Astrocyte (in vitro differentiated cells and primary cell): ENCODE results near the gene ALOX5. TPM values are rescaled to one million over a fixed set of nuclear protein-coding genes. Genes with fewer than 3 reads are reported as not detected.

ENCODE experiments used
- DNase-seq: peaks from one replicate; pipeline ENCODE4 v3.0.0-alpha.2; 2010; ENCODE audit warnings: low read depth
- FAIRE-seq: peaks from 2 replicates; lab custom pipeline; 2011; peaks lifted over from hg19 to GRCh38; lab: Jason Lieb, UNC
- H2AFZ ChIP-seq: 2 replicates; pipeline ENCODE4 v1.6.0; 2012; ENCODE audit warnings: low read depth, low read length, inconsistent platforms
- H3K27ac ChIP-seq: 2 replicates; pipeline ENCODE4 v1.5.1; 2011; ENCODE audit warnings: low read depth, low read length, inconsistent platforms
- H3K27me3 ChIP-seq: 2 replicates; pipeline ENCODE4 v1.6.0; 2011; ENCODE audit warnings: low read length, inconsistent platforms; ENCODE audit not compliant: insufficient read depth
- H3K36me3 ChIP-seq: 2 replicates; pipeline ENCODE4 v1.5.1; 2011; ENCODE audit warnings: low read length, inconsistent platforms; ENCODE audit not compliant: insufficient read depth
- H3K4me1 ChIP-seq: 2 replicates; pipeline ENCODE4 v1.5.1; 2011; ENCODE audit warnings: low read length, inconsistent platforms; ENCODE audit not compliant: insufficient read depth
- H3K4me2 ChIP-seq: 2 replicates; pipeline ENCODE4 v1.6.0; 2012; ENCODE audit warnings: low read length, inconsistent platforms
- H3K4me3 ChIP-seq: 2 replicates; pipeline ENCODE4 v1.5.1; 2011; ENCODE audit warnings: low read depth, mild to moderate bottlenecking, low read length, inconsistent platforms; ENCODE audit not compliant: insufficient read depth
- H3K79me2 ChIP-seq: 2 replicates; pipeline ENCODE4 v1.6.0; 2012; ENCODE audit warnings: mild to moderate bottlenecking, low read length, inconsistent platforms; ENCODE audit not compliant: insufficient read depth
- H3K9ac ChIP-seq: 2 replicates; pipeline ENCODE4 v1.6.0; 2012; ENCODE audit warnings: mild to moderate bottlenecking, low read length, inconsistent platforms
- H3K9me3 ChIP-seq: 2 replicates; pipeline ENCODE4 v1.5.1; 2012; ENCODE audit warnings: low read depth, mild to moderate bottlenecking, low read length, inconsistent platforms; ENCODE audit not compliant: insufficient read depth
- H4K20me1 ChIP-seq: 2 replicates; pipeline ENCODE4 v1.6.0; 2012; ENCODE audit warnings: low read length, inconsistent platforms; ENCODE audit not compliant: insufficient read depth
- H3K27ac Mint-ChIP-seq: one replicate; pipeline ENCODE4 v1.8.0; 2021; ENCODE audit warnings: mild to moderate bottlenecking, mixed read lengths; ENCODE audit not compliant: unreplicated experiment
- H3K27me3 Mint-ChIP-seq: one replicate; pipeline ENCODE4 v1.8.0; 2021; ENCODE audit warnings: low read depth, mixed read lengths; ENCODE audit not compliant: unreplicated experiment
- H3K36me3 Mint-ChIP-seq: one replicate; pipeline ENCODE4 v1.8.0; 2021; ENCODE audit warnings: low read depth, mixed read lengths; ENCODE audit not compliant: unreplicated experiment
- H3K4me1 Mint-ChIP-seq: one replicate; pipeline ENCODE4 v1.8.0; 2021; ENCODE audit warnings: low read depth, mixed read lengths; ENCODE audit not compliant: unreplicated experiment
- H3K4me3 Mint-ChIP-seq: one replicate; pipeline ENCODE4 v1.8.0; 2021; ENCODE audit warnings: mild to moderate bottlenecking, moderate library complexity, mixed read lengths; ENCODE audit not compliant: unreplicated experiment
- H3K9me3 Mint-ChIP-seq: one replicate; pipeline ENCODE4 v1.8.0; 2021; ENCODE audit warnings: mild to moderate bottlenecking, mixed read lengths; ENCODE audit not compliant: unreplicated experiment
- EZH2 ChIP-seq: IDR thresholded peaks from 2 replicates; pipeline ENCODE4 v1.6.1; 2012; ENCODE audit warnings: mild to moderate bottlenecking, low read length, inconsistent platforms; ENCODE audit not compliant: insufficient read depth
- total RNA-seq: library from RNA; stranded (reverse); gene quantifications from 2 replicates; pipeline ENCODE4 v1.2.1, GENCODE V29; 2021
- TF ChIP-seq, protein P1 (sequence below): IDR thresholded peaks from 2 replicates; pipeline ENCODE4 v1.5.1; 2011; ENCODE audit warnings: low read depth, mild to moderate bottlenecking, inconsistent platforms, low read length, moderate library complexity; ENCODE audit not compliant: insufficient read depth

ALOX5 gene
- total RNA-seq, 1 donor from 2014 or later: 1.0 TPM

DNA sequence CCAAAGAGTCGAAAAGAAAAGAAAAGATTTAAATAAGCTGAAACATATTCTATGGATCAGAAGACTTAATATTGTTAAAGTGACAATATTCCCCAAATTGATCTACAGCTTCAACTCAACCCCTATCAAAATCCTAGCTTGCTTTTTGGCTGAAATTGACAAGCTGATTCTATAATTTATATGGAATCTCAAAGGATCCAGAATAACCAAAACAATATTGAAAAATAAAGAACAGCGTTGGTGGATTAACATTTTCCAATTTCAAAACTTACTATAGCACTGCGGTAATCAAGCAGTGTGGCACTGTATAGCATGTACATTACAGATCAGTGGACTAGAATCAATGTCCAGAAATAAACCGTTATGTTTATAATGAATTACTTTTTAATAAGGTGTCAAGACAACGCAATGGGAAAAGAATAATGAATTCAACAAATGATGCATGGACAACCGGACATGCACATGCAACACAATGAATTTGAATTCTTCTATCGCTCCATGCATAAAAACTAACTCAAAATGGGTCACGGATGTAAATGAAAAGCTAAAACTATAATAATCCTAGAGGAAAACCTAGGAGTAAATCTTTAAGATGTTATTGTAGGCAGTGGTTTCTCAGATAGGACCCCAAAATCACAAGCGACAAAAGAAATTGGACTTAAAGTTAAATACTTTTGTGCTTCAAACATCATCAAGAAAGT lies 1.6 kb upstream of the ALOX5 start:
- Histone ChIP-seq H3K27ac (no peak overlapping the region), H3K4me1 (no peaks in the 10 kb centered on the region), H3K4me3 (no peak overlapping the region), H3K9ac (no peak overlapping the region), H3K27me3 (peaks cover 42% of the 10 kb centered on the region), H3K36me3 (no peaks in the 10 kb centered on the region), H4K20me1 (no peaks in the 10 kb centered on the region), H3K9me3 (no peaks in the 10 kb centered on the region), H3K4me2 (no peak overlapping the region), H3K79me2 (no peaks in the 10 kb centered on the region), H2AFZ (no peak overlapping the region)
- FAIRE-seq (no peak), DNase-seq (no peak)
- no peak overlapping the region for H3K27ac Mint-ChIP-seq
- no peaks in the 10 kb centered on the region for H3K9me3 Mint-ChIP-seq
- H3K36me3 Mint-ChIP-seq: no peaks in the 10 kb centered on the region
- H3K4me3 Mint-ChIP-seq: no peak overlapping the region
- H3K4me1 Mint-ChIP-seq: peaks cover 3% of the 10 kb centered on the region
- peaks cover 56% of the 10 kb centered on the region for H3K27me3 Mint-ChIP-seq
- TF ChIP-seq, protein P1, sequence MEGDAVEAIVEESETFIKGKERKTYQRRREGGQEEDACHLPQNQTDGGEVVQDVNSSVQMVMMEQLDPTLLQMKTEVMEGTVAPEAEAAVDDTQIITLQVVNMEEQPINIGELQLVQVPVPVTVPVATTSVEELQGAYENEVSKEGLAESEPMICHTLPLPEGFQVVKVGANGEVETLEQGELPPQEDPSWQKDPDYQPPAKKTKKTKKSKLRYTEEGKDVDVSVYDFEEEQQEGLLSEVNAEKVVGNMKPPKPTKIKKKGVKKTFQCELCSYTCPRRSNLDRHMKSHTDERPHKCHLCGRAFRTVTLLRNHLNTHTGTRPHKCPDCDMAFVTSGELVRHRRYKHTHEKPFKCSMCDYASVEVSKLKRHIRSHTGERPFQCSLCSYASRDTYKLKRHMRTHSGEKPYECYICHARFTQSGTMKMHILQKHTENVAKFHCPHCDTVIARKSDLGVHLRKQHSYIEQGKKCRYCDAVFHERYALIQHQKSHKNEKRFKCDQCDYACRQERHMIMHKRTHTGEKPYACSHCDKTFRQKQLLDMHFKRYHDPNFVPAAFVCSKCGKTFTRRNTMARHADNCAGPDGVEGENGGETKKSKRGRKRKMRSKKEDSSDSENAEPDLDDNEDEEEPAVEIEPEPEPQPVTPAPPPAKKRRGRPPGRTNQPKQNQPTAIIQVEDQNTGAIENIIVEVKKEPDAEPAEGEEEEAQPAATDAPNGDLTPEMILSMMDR: no peak
- TF ChIP-seq EZH2: no peak

DNA sequence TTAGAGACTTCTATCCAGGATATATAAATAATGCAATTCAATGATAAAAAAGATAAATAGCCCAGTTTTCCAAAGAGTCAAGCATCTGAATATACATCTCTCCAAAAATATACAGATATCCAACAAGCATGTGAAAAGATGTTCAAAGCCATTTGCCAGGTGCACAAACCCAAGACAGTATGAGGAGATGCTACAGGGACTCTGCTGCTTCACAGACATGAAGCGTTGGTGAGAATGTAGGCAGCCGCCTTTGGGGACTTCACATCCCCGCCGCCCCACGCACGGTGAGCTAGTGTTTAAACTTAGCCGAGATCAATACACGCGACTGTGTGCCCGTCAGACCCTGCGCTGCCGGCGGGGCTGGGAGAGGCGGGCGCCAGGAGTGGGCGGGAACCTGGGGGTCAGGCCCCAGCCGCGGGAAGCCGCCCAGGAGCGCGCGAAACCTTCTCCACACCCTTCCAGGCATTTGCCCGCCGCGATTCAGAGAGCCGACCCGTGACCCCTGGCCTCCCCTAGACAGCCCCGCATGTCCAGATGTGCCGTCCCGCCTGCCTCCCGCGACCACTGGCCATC lies 927 bp upstream of the ALOX5 start:
- FAIRE-seq (no peak), DNase-seq (no peak)
- Mint-ChIP-seq H3K4me1 (peaks cover 3% of the 10 kb centered on the region), H3K9me3 (no peaks in the 10 kb centered on the region), H3K36me3 (no peaks in the 10 kb centered on the region), H3K27ac (no peak overlapping the region), H3K4me3 (peak overlapping the region; percentile 67), H3K27me3 (peaks cover 62% of the 10 kb centered on the region)
- Histone ChIP-seq H3K4me3 (no peak overlapping the region), H3K27ac (no peak overlapping the region), H3K9ac (no peak overlapping the region), H3K79me2 (no peaks in the 10 kb centered on the region), H3K4me2 (peak overlapping the region; percentile 36), H4K20me1 (no peaks in the 10 kb centered on the region), H3K9me3 (no peaks in the 10 kb centered on the region), H3K36me3 (no peaks in the 10 kb centered on the region), H2AFZ (peak overlapping the region; percentile 41), H3K27me3 (peaks cover 42% of the 10 kb centered on the region), H3K4me1 (no peaks in the 10 kb centered on the region)
- TF ChIP-seq EZH2: peak; percentile 80
- TF ChIP-seq, protein P1: no peak
